HG03469 (cell line): ENCODE data around the gene MORN1.

Experiments used
- ATAC-seq: cut with Tn5 transposase; IDR thresholded peaks from one replicate; pipeline ENCODE4 v1.9.1; 2021; ENCODE audit warnings: mild to moderate bottlenecking, moderate library complexity, moderate number of reproducible peaks; ENCODE audit not compliant: unreplicated experiment

Gene MORN1

DNA sequence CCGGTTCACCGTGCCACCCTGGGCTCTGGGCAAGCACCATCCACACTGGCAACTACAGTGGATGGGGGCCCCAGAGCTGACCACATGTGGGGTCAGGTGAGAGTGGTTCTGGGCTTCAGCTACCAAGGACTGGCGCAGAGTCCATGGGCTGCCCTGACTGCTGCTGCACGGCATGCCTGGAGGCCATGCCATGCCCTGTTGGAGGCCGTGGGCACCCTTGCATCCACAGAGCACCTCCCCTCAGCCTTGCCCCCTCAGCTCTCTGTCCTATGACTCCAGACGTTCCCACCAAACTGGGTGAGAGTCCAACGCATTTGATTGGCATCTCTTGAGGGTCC lies 15.5 kb downstream of the MORN1 start:
- no peak for ATAC-seq

DNA sequence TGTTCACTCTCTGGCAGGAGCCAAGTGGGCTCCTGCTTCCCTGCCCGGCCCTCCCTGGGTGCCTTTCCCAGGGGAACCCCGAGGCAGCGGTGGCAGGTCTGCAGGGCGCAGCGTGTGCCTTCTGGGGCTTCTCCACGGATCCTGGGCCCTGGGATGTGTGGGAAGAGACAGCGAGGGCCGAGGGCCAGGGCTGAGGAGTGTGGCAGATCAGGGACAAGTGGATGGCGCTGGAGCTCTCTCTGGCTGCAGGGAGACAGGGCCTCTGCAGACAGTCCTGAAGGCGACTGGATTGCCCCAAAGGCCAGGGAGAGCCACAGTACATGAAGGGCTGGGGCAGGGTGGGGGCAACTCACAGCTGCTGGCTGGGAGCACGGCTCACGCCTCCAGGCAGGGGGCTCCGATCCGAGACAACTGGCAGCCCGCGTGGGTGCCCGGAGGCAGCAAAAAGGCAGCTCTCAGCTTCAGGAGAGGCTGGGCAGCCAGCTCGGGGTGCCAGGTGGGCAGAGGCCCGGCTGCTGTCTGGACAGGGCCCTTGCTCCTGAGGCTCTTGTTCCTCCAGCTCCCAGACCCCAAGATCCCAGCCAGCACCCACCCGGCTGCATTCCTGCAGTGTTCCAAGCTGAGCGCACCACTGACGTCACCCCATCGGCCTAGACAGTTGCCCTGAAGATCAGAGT lies 16.0 kb downstream of the MORN1 start:
- ATAC-seq = no peak

DNA sequence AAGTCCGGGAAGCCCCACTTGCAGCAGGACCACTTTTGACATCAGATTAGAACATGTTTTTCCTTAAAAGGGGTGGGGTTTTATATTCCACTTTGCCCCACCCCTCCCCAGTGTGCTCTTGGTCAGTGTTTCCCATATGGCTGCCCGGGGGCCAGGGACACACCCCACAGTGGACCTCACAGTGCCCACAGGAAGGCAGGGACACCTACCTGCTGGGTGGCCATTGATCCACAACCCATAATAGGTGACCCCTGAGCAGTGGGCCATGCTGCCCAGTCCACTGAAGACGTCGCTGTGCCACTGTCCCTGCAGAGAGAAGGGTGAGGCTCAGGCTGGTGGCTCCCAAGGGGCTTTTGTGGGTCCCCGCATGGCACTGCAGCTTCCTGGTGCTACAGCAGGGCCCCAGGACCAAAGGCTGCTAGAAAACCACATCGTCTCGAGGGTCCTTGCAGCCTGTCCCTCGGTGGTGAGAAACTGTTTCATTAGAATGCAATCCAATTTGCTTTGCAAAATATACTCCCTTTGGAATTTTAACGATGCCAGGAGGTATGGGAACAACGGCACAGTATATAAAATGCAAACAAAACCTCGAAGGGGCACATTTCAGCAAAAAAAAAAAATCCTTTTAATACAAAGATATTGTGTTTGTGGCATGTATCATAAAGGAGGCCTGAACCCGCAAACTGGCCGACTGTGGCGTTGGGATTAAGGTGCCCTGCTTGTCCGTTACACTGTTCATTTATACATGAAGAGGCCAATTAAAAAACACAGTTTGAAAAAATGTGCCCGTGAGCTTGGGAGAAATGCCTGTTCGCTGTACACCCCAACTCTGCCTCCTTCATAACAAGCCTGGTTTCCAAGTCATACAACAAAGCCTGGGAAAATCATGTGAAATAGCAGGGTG lies 16.9 kb downstream of the MORN1 start:
- no peak for ATAC-seq

DNA sequence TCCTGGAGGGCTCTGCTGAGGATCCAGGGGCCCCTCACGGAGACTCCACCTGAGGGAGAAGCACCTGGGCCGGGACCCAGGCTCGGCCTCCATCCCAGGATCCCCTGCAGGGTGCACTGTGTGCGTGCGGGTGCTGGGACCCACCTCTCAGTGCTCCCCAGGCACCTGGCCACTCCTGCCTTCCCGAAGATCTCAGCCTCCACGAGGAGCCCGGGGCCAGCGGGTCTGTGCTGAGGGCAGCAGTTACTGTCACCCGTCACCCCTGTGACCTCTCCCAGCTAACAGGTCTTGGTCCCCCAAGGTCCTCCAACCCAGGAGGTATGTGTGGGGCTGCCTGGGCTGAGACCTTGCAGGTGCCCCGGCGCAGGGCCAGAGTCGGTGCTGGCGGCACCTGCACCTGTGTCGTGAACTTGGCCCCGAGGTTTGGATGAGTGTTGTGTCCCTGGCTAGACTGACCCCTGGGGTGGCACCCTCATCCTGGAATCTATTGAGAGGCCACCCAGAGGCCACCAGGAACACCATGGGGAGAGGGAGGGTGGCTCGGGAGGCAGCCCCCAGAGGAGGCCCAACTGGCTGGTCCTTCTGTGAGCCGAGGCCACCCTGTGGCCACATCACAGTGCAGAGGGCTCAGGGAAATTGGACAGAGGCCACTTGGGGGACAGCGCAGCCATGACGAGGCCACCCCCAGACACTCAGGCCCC lies 17.7 kb downstream of the MORN1 start:
- no peak for ATAC-seq

DNA sequence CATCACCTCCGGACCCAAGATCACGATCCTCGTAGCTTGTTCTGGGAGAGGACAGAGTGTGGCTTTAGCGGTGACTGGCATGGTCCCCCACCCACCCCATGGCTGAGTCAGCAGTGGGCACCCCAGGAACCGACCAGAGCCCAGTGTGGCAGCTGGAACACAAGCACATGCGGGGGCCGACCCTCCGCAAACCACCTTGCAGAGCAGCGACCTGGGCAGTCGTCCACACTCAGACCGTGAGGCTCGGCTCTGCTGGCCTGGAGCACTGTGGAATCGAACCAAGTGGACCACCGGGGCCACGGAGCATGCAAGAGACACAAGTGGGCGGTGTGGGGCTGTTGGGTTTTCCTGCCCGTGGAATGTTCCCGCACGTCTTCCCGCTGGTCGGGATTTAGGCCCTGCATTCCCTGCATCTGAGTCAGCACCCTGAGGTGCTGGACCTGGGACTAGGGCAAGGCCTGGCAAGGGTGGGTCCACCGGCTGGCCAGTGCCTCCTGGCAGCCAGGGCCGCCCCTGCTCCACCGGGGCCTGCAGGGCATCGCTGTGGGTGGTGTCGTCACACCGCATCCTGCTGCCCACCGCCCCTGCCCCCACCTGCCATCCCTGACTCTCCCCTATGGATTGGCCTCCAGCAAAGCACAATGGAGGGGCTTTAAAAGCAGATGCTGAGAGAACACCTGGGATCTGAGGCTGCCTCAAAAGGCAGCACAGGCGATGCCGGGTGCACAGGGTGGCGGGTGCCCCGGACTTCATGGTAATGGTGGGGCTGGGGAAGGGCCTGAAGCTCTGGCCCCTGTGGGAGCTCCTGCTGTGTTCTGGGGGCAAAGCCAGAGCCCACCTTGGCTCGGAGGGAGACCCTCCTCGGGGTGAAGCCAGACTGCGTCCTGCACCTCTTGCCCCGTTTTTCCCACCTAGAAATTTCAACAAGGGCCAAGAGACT lies 18.5 kb downstream of the MORN1 start:
- ATAC-seq = no peak

DNA sequence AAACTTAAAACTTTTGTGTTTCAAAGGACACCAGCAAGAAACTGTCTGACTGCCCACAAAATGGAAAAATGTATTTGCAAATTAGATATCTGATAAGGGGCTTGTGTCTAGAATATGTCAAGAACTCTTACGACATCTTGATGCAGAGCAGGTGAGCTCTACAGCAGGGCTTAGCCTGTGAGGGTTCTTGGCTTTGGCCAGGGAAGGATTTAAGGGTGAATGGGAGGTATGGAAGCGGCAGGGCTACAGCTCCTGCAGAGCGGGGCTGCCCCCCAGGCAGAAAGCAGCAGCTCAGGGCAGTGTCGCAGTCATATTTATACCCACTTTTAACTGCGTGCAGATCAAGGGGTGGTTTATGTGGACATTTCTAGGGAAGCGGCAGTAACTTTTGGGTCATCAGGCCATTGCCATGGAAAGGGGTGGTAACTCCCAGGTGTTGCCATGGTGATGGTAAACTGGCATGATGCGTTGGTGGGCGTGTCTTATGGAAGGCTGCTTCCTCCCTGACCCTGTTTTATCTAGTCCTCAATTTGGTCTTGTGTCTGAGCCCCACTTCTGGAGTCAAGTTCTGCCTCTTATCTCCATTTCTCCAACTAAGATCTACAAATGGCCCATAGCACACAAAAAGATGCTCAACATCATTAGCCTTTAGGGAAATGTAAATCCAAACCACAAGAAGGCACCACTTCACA lies 23.2 kb downstream of the MORN1 start:
- no peak for ATAC-seq

DNA sequence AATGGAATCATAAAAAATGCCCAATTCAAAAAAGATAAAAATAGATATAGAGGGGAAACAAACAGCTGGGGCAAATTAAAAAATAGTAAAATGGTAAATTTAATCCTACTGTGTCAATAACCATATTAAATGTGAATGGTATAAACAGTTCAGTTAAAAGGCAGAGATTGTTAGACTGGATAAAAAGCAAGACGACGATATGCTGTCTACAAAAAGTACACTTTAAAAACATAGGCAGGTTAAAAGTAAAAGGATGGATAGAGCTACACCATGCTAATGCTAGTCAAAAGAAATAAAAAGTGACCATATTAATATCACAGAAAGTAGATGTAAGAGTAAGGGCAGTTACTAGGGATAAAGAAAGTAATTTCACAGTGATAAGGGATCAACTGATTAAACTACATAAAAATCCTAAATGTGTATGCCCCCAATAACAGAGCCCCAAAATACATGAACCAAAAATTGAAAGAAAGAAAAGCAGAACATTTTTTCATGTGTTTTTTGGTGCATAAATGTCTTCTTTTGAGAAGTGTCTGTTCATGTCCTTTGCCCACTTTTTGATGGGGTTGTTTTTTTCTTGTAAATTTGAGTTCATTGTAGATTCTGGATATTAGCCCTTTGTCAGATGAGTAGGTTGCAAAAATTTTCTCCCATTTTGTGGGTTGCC lies 27.4 kb downstream of the MORN1 start:
- ATAC-seq = no peak

DNA sequence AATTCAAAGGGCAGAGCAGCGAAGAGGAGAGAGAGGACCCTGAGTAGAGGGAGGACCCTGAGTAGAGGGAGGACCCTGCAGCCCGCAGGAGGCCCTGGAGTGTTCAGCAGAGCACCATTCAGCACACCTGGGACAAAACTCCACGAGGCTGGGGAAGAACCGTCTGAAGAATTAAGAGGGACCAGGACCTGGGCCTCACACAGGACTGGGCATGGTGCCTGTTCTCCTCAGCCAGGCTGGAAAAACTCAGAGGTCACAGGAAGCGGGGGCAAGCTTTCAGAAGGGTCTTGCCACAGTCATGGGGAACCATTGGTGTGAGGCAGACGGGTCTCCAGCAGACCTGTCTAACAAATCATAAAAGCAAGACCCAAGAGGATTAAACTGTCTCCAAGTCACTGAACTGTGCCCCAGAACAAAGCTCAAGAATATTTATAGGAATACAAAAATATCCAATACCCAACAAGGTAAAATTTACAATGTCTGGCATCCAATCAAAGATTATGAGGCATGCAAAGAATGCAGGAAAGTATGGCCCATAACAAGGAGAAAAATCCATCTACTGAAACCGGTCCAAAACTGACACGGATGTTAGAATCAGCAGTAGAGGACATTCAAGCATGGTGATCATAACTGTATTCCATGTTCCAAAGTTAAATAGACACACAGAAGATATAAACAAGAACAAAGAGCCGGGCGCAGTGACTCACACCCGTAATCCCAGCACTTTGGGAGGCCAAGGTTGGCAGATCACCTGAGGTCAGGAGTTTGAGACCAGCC lies 30.6 kb downstream of the MORN1 start:
- ATAC-seq = no peak

DNA sequence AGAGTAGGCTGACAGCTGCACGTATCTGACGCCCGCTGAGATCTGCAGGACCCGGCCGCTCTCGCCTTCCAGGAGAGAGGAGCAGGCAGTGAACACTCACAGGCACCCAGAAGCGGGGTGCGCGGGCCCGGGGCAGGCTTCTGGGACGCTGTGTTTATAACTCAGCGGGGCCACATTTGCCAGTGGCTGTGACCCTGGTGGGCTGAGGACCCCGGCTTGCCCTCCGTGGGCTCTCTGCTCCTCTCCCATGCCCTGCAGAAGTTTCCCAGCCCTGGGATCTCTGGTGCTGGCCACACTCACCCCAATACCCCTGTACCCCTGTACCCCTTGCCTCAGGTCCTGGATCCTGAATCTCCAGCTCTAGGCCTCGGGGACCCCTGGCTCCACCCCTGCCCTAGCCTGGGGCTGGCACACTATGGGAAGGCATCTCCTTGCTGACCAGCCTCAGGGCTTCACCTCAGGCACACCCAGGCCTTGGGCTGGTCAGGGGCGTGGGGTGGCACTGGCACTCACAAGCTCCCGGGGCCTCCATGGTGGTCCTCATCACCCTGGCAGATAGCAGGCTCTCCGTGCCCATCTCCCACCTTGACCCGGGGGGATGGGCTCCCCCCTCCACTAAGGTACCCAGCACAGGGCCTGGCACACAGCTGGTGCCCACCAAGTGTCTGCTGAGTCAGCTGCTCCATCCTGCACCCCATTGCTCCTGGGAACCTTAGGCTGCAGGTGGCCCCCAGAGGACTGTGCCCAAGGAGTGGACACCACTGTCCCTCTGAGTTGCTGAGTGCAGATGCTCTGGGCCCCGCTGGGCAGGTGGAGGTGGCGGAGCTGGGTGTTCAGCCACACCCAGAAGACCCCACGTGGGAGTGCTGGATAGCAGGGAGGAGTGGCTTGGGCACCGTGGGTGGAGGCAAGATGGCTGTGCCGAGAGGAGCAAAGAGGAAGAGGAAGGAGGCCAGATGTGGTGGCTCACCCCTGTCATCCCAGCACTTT lies 32.4 kb downstream of the MORN1 start:
- ATAC-seq = no peak

DNA sequence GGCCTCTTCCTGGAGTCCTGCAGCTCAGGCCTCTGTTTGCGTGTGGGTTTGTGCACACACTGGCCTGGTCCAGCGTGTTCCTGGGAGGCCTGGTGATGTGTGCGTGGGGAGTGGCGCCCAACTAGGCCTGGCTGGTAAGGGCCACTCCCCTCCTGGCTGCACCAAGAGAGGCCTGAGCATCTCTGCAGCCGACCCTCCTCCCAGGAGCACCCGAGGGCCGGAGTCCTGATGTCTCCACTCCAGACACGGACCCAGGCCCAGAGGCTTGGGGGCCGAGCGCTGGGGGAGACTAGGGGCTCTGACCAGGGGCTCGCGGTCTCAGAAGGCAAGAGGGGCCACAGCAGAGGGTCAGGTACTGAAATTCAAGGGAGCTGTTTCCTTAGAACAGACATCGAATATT lies 33.3 kb downstream of the MORN1 start:
- no peak for ATAC-seq

DNA sequence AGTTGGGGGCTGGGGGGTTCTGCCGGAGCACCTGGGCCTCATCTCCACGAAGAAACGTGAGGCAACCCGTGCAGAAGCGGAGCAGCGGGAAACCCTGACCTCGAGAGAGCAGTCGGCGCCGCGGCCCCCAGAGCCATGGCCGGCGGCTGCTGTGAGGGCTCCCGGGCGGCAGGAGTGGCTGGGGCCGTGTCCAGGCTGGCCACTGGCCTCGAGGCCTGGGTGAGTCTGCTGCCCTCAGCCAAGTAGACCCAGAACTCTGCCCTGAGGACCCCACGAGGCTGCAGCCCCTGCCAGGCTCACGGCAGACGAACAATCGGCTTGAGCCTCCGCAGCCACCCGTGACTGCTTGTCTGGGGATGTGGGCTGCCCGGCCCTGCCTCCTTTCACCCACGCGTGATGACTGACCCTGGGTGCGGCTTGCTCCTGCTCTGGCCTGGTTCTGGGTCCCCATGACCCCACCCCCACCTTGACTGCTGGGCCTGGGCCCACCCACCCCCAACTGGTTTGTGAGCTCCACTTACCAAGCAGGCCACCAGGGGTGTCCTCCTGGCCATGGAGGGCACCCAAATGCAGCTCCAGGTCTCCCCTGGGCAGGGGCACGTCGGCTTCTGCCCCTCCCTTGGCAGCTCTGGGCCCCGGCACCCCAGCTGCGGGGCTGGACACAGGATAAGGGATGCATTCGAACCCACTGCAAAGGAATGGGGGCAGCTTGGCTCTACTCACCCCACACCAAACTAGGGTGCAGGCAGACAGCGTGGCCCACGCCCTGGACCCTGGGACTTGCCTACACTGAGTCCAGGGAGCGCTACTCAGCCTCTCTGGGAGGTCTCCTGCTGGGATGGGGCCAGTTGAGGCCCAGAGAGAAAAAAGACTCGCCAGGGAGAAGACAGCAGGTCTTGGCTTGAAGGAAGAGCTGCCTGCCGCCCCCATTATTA lies 34.2 kb downstream of the MORN1 start:
- ATAC-seq = no peak

DNA sequence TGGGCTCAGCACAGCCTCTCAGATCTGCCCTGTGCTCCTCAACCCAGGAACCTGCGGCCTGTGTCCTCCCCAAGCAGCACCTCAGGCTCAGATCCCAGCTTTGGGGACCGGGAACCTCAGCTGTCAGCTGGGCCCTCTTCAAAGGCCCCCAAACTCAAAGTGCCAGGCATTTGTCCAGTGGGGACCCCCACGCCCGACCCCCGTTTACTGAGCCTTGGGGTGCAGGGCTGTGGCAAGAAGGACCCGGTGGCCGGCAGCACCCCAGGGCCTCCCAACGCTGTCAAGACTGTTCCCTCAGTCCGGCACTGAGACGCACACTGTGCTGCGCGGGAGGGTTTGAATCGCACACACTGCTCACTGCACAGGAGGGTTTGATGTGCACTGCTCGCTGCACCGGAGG lies 35.0 kb downstream of the MORN1 start:
- ATAC-seq = no peak

DNA sequence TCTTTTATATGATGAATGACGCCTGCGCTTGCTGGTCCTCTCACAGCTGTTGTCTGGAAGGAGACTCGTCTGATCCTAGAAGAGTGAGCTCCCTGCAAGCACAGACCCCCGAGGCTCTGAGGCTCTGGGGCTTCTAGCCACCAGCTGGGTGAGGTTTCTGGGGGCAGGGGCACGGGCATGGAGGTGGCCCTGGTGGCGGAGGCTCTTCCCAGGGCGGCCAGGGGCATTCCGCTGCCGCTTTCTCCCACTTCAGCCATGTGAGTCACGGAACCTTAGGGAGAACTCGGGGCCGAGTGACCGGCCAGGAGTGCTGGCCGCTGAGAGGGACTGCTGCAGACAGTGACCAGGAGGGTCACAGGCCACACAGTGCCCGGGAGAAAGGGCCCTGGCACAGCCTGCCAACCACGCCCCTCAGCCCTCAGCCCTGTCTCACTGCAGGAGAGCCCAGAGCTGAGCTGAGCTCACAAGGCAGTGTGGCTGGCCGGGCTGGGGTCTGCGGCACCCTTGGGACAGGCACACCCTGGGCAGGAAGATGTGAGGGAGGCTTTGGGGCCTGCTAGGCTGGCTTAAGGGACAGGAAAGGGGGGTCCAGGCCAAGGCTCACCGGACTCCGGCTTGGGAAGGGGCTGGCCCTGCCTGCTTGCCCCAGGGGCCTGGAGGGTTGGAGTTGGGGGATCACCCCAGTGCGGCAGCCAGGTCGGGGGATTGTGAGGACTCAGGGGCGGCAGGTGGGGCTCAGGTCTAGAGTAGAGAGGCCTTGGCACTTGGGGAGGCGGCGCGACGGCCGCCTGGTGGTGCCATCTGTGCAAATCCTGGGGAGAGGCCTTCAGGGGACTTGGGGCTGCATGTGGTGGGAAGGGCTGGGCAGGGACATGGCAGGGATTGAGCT lies 35.7 kb downstream of the MORN1 start:
- no peak for ATAC-seq

DNA sequence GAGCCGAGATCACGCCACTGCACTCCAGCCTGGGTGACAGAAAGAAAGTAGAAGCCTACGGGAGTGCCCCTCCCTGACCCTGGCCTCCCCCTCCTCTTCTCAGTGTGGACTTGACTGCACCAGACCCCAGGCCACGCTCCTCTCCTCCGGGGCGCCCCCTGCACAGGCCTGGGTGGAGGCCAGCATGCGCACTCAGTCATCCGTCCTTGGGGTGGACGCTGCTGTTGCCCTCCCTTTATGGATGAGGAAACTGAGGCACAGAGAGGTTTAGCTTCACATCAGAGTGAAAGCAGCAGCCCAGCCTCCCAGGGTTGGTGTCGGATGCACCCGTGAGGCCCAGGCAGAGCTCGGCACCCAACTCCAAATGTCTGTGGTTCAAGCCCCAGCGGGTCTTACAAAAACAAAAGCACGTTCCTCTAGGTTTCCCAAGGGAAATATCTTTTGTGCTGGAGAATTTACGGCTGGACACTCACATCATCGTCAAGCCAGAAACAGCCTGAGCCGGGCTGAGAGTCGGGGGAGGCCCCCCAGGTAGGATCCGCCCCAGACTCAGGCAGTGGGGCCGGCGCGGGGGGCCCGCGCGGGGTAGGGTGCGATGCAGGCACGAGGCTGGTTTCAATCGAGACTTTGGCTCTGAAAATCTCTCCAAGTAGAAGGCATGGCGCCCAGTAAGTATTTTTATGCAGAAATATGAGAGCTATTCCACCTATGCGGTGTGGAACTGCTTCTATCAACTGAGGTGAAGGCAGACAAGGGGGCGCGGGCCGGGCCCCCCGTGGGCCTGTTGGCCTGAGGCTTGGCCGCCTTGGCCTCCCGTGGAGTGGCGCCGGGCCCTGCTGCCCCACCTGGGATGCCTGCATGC lies 36.6 kb downstream of the MORN1 start:
- no peak for ATAC-seq
